ENCODE results near the gene TST. TPM values are rescaled to one million over a fixed set of nuclear protein-coding genes. Genes with fewer than 3 reads are reported as not detected.
"Not testable (repeated sequence)": the region's sequence is repeated elsewhere in the genome, so short reads cannot be mapped to it uniquely, and the experiment has no call there.

TST gene
- total RNA-seq, 1 donor from 2014 or later: 19.3 TPM

GRCh38 chr22:37014415-37014806 is 4.8 kb downstream of the TST start:
- DNase-seq: no peak

GRCh38 chr22:37012956-37013355 is 6.3 kb downstream of the TST start:
- DNase-seq: no peak

- no peak for DNase-seq
These were observed 6.9 kb downstream of the TST start for GRCh38 chr22:37012262-37012904.

- DNase-seq: no peak
These were observed 7.8 kb downstream of the TST start for GRCh38 chr22:37011472-37011871.

- DNase-seq: no peak
These were observed 8.3 kb downstream of the TST start for GRCh38 chr22:37010976-37011375.

- no peak for DNase-seq
These were observed 9.1 kb downstream of the TST start for GRCh38 chr22:37010174-37010573.

GRCh38 chr22:37009490-37009889 is 9.8 kb downstream of the TST start:
- no peak for DNase-seq

GRCh38 chr22:37008365-37008764 is 10.9 kb downstream of the TST start:
- no peak for DNase-seq

- no peak for DNase-seq
These were observed 11.6 kb downstream of the TST start for GRCh38 chr22:37007651-37008050.

GRCh38 chr22:37002633-37003032 is 16.6 kb downstream of the TST start:
- DNase-seq: no peak

- no peak for DNase-seq
These were observed 17.4 kb downstream of the TST start for GRCh38 chr22:37001826-37002225.

- no peak for DNase-seq
These were observed 18.3 kb downstream of the TST start for GRCh38 chr22:37000676-37001534.

- no peak for DNase-seq
These were observed 19.8 kb downstream of the TST start for GRCh38 chr22:36999463-36999862.

GRCh38 chr22:36998620-36999351 is 20.5 kb downstream of the TST start:
- no peak for DNase-seq

- DNase-seq: no peak
These were observed 21.5 kb downstream of the TST start for GRCh38 chr22:36997746-36998145.

- DNase-seq: no peak
These were observed 28.0 kb downstream of the TST start for GRCh38 chr22:36991206-36991605.

GRCh38 chr22:36990457-36990856 is 28.8 kb downstream of the TST start:
- DNase-seq: no peak

GRCh38 chr22:36989012-36989411 is 30.2 kb downstream of the TST start:
- not testable (repeated sequence) for DNase-seq

GRCh38 chr22:36988075-36988832 is 31.0 kb downstream of the TST start:
- DNase-seq: no peak

GRCh38 chr22:36986242-36986821 is 32.9 kb downstream of the TST start:
- DNase-seq: no peak

- no peak for DNase-seq
These were observed 33.9 kb downstream of the TST start for GRCh38 chr22:36985211-36985889.

Measured in skin of body (tissue), 2 donors.